Measurements from ENCODE around the gene SACS. TPM values are rescaled to one million over a fixed set of nuclear protein-coding genes. Genes with fewer than 3 reads are reported as not detected.

SACS gene
- total and polyA plus RNA-seq, 2 of the 8 experiments (the other 6 are each of a cell fraction or from before 2014, with no cell fraction given) = 11.0 to 54.2 TPM

DNA sequence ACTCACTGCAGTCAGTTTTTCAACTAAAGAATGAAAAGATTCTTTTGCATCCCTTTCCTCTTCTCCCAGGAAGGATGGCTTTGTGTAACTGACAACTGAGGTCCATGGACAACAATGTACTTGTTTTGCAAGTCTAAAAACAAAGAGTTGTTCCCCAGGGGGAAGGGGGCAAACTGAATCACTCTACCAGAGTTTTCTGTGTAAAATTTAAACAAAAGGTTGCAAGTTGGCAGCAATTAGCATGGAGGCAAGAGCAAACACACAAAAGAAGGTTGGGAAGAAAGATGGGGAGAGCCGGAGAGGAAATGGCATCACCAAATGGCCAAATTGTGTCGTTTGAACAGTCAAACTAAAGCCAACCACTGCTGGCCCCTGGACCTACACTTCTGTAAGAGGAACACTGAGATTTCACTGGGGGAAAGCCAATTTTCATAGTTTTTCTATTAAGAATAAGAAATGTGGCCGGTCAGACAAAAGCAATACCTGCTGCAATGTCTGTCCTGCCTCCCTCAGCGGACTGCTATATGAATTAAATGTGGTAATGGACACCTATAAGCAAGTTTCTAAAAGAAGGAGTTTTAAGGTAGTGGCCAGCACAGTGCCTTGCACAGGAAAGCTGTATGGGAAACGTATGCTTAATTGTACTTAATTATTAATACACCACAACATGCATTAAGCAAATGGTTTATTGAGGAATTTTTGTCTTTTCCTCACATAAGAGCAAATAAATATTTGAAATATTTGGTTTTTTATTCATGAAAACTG, 16.1 kb upstream of the SACS start:
- no peak overlapping the region for H2AK5ac ChIP-seq (ENCODE audit: low read depth, low read length)
- peak overlapping the region in 1 of 4 experiments; percentile 13; a peak in 2 of 7 replicates for H3K9ac ChIP-seq (replicated peaks in 1 of 4; ENCODE audit: extremely low read depth in 1 of 4, low read depth in 3 of 4, low read length in 3 of 4)
- no peak overlapping the region for H3K23ac ChIP-seq (ENCODE audit: insufficient read length)
- peak overlapping the region in 2 of 4 experiments; percentile 15 to 18; a peak in 3 of 8 replicates for H3K4me3 ChIP-seq (ENCODE audit: extremely low read depth in 1 of 4, insufficient read depth in 2 of 4, low read depth in 3 of 4, low read length in 4 of 4)
- no peak overlapping the region for H2BK15ac ChIP-seq (ENCODE audit: low read length)
- peak overlapping the region; percentile 36 for H3K56ac ChIP-seq (replicated peaks; ENCODE audit: insufficient read length, low read depth, low read length)
- no peak overlapping the region for H3K14ac ChIP-seq (ENCODE audit: insufficient read length)
- peak overlapping the region; percentile 38 to 42; a peak in 3 of 4 replicates for H3K4me2 ChIP-seq (ENCODE audit: insufficient read depth in 1 of 2, low read depth in 2 of 2, low read length in 2 of 2)
- H3K27ac ChIP-seq (ENCODE audit: low read depth, low read length) = no peak overlapping the region; the same call in 1 of the 2 replicates
- no peaks in the 10 kb centered on the region for H3K36me3 ChIP-seq (ENCODE audit: control insufficient read depth in 2 of 4, insufficient read depth in 4 of 4, low read length in 3 of 4)
- H4K91ac ChIP-seq (replicated peaks; ENCODE audit: insufficient read length, low read length) = peak overlapping the region; percentile 86
- H3K4me1 ChIP-seq (replicated peaks in 1 of 4; ENCODE audit: control insufficient read depth in 3 of 4, insufficient read depth in 4 of 4, low read length in 3 of 4) = peaks cover 0 to 26% (median 17%) of the 10 kb centered on the region in 4 experiments; a peak in 5 of 7 replicates
- H2AFZ ChIP-seq (ENCODE audit: low read length) = no peak overlapping the region
- no peaks in the 10 kb centered on the region for H4K20me1 ChIP-seq (replicated peaks in 1 of 2; ENCODE audit: control insufficient read depth in 1 of 2, insufficient read depth in 2 of 2, low read length in 2 of 2)
- H2BK120ac ChIP-seq (replicated peaks; ENCODE audit: low read depth, low read length) = peak overlapping the region; percentile 96
- peak overlapping the region; percentile 77; the same call in 1 of the 2 replicates for H2BK5ac ChIP-seq (ENCODE audit: low read depth, low read length)
- no peaks in the 10 kb centered on the region for H3K27me3 ChIP-seq (replicated peaks in 1 of 4; ENCODE audit: control insufficient read depth in 3 of 4, extremely low read depth in 1 of 4, insufficient read depth in 3 of 4, low read length in 3 of 4)
- FAIRE-seq (peak; percentile 77), DNase-seq (ENCODE audit: low read depth in 1 of 2, low spot score in 2 of 2) (peak in 1 of 2 experiments; percentile 68)
- CTCF ChIA-PET (ENCODE audit: partially characterized antibody) = interaction anchor here (0.7 kb wide), 1 partner anchor 200 kb away, joined by 3 read pairs; no protein-coding TSS in a partner anchor
- no peak overlapping the region for H2BK12ac ChIP-seq (ENCODE audit: low read depth, low read length)
- H3K9me3 ChIP-seq (ENCODE audit: insufficient read depth in 2 of 2, low read depth in 1 of 2, low read length in 1 of 2) = no peaks in the 10 kb centered on the region
- no peaks in the 10 kb centered on the region for H3K79me2 ChIP-seq (ENCODE audit: control insufficient read depth in 1 of 2, insufficient read depth in 2 of 2, low read length in 2 of 2)
- WGBS, 2 experiments (ENCODE audit: extremely low coverage in 1 of 2, insufficient coverage in 1 of 2, insufficient read length in 1 of 2, insufficient replicate concordance in 2 of 2, low coverage in 1 of 2, low lambda C conversion rate in 2 of 2, missing lambda C conversion rate in 1 of 2) = 29% methylated on average over 5 of the region's 5 CpGs; no CpG with 5 or more reads in 1 of the 2 experiments
- H2BK20ac ChIP-seq (ENCODE audit: low read length) = peak overlapping the region; percentile 29; the same call in 1 of the 2 replicates
- H3K4ac ChIP-seq (replicated peaks; ENCODE audit: insufficient read length, low read depth, low read length) = no peak overlapping the region
- H4K5ac ChIP-seq (ENCODE audit: insufficient read length, low read depth, low read length) = peak overlapping the region; percentile 94
- H3K18ac ChIP-seq (ENCODE audit: extremely low read depth, low read length) = peak overlapping the region; percentile 40; the same call in 1 of the 2 replicates
- H3K23me2 ChIP-seq (ENCODE audit: low read depth, low read length) = 0 out of 2 replicates have a peak, but pooled peaks cover 2% of the 10 kb centered on the region
- POLR2A ChIA-PET (ENCODE audit: partially characterized antibody) = interaction anchor here (1.0 to 1.3 kb wide), 2 partner anchors 16 to 17 kb away, joined by 3 to 5 read pairs; partner anchors contain the start of gene SACS
- H3K79me1 ChIP-seq (ENCODE audit: low read depth, low read length) = no peaks in the 10 kb centered on the region
- H4K8ac ChIP-seq (ENCODE audit: extremely low read depth, insufficient read depth, low read length) = no peak overlapping the region
- TF ChIP-seq EP300 (IDR thresholded peaks at IDR 0.05; ENCODE audit: borderline replicate concordance in 1 of 2, low read depth in 2 of 2, low read length in 2 of 2) (no peak), EZH2 (IDR thresholded peaks at IDR 0.05; ENCODE audit: low read depth, low read length, severe bottlenecking) (no peak), POLR2A (IDR thresholded peaks at IDR 0.05; ENCODE audit: control extremely low read depth in 1 of 2, low read depth in 2 of 2, low read length in 2 of 2) (peak in 1 of 2 experiments; percentile 37; a peak in 1 of 3 replicates), TAF7 (optimal IDR thresholded peaks at IDR 0.05; ENCODE audit: borderline replicate concordance, low read depth, low read length) (no peak), ATF3 (IDR thresholded peaks at IDR 0.05; ENCODE audit: insufficient read depth, low read depth, low read length) (no peak), PHF8 (conservative IDR thresholded peaks at IDR 0.05; ENCODE audit: low read depth, low read length) (no peak), HDAC6 (IDR thresholded peaks at IDR 0.05; ENCODE audit: low read depth, low read length) (no peak), RBBP5 (IDR thresholded peaks at IDR 0.05; ENCODE audit: borderline replicate concordance, low read depth, low read length) (no peak), TCF12 (IDR thresholded peaks at IDR 0.05; ENCODE audit: low read depth, low read length) (no peak), EGR1 (IDR thresholded peaks at IDR 0.05; ENCODE audit: borderline replicate concordance, low read depth, low read length) (peak; percentile 28; the same call in 1 of the 2 replicates)

All from H1 (cell line).